C4-2B (cell line): Measurements from ENCODE around the gene SHISA2.

Source experiments
- H3K27ac ChIP-seq: fragments of 450-650 bp; 2 replicates; pipeline ENCODE4 v1.5.1; 2017
- CTCF ChIP-seq: fragments of 450-650 bp; conservative IDR thresholded peaks from 2 replicates; pipeline ENCODE4 v1.5.1; 2017; ENCODE audit warnings: mild to moderate bottlenecking
- ZFX ChIP-seq: fragments of 450-650 bp; IDR thresholded peaks from 2 replicates; pipeline ENCODE4 v1.6.1; 2017

Gene SHISA2

GRCh38 chr13:26022538-26023292 lies 29.1 kb downstream of the SHISA2 start:
- peak overlapping the region; percentile 0; the same call in 1 of the 2 replicates for H3K27ac ChIP-seq
- TF ChIP-seq ZFX = no peak; the same call in 1 of the 2 replicates
- TF ChIP-seq CTCF = no peak

- H3K27ac ChIP-seq = no peak overlapping the region
Observed at GRCh38 chr13:26021956-26022355, 29.9 kb downstream of the SHISA2 start.

GRCh38 chr13:26021516-26021915 lies 30.3 kb downstream of the SHISA2 start:
- no peak overlapping the region for H3K27ac ChIP-seq
- TF ChIP-seq CTCF = no peak
- no peak for TF ChIP-seq ZFX

More at GRCh38 chr13:26021956-26022355, 29.9 kb downstream of the SHISA2 start:
- TF ChIP-seq CTCF = no peak
- no peak for TF ChIP-seq ZFX

GRCh38 chr13:26020891-26021290 lies 30.9 kb downstream of the SHISA2 start:
- TF ChIP-seq CTCF (no peak), ZFX (no peak)
- peak overlapping the region; percentile 48 for H3K27ac ChIP-seq

GRCh38 chr13:26019881-26020870 lies 31.6 kb downstream of the SHISA2 start:
- H3K27ac ChIP-seq = peak overlapping the region; percentile 48
- TF ChIP-seq CTCF (no peak), ZFX (0 out of 2 replicates have a peak, but pooled peaks have one; percentile 44)

GRCh38 chr13:26019251-26019650 lies 32.6 kb downstream of the SHISA2 start:
- no peak for TF ChIP-seq ZFX
- TF ChIP-seq CTCF = no peak

More at GRCh38 chr13:26019251-26019650, 32.6 kb downstream of the SHISA2 start:
- H3K27ac ChIP-seq = peak overlapping the region; percentile 48
